ENCODE results near the gene PAMR1.

PAMR1 gene

GRCh38 chr11:35477901-35478300, 47.5 kb downstream of the PAMR1 start:
- DNase-seq (ENCODE audit: insufficient read length, low spot score) (no peak), FAIRE-seq (no peak)
- no peak for TF ChIP-seq CTCF (IDR thresholded peaks at IDR 0.05; ENCODE audit: insufficient read depth, missing control alignments)

DNA sequence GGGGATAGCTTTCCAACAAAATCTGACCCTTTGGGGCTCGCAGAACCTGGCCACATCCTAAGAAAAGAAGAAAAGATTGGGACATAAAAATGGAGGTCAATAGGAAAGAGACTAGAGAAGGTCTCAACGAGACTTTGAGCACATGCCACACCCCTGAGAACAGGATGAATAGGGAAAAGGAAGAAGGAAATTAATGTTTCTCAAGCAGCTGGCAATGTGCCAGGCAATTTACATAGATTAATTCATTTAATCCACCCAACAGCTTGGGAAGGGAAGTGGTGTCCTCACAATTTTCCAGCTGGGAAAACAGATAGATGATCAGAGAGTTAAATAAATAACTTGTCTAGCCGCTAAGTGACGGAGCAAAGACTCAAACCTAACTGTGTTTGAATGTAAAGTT, 50.7 kb downstream of the PAMR1 start:
- no peak for FAIRE-seq
- no peak for DNase-seq (ENCODE audit: insufficient read length, low spot score)
- no peak for TF ChIP-seq CTCF (IDR thresholded peaks at IDR 0.05; ENCODE audit: insufficient read depth, missing control alignments)

GRCh38 chr11:35473795-35474374, 51.5 kb downstream of the PAMR1 start:
- no peak for FAIRE-seq
- TF ChIP-seq CTCF (IDR thresholded peaks at IDR 0.05; ENCODE audit: insufficient read depth, missing control alignments), result no peak
- no peak for DNase-seq (ENCODE audit: insufficient read length, low spot score)

- DNase-seq (ENCODE audit: insufficient read length, low spot score) (no peak), FAIRE-seq (no peak)
- TF ChIP-seq CTCF (IDR thresholded peaks at IDR 0.05; ENCODE audit: insufficient read depth, missing control alignments), result no peak
Observed at GRCh38 chr11:35470616-35471015, 54.8 kb downstream of the PAMR1 start.

GRCh38 chr11:35466058-35466457, 59.4 kb downstream of the PAMR1 start:
- no peak for FAIRE-seq
- no peak for DNase-seq (ENCODE audit: insufficient read length, low spot score)
- no peak for TF ChIP-seq CTCF (IDR thresholded peaks at IDR 0.05; ENCODE audit: insufficient read depth, missing control alignments)

DNA sequence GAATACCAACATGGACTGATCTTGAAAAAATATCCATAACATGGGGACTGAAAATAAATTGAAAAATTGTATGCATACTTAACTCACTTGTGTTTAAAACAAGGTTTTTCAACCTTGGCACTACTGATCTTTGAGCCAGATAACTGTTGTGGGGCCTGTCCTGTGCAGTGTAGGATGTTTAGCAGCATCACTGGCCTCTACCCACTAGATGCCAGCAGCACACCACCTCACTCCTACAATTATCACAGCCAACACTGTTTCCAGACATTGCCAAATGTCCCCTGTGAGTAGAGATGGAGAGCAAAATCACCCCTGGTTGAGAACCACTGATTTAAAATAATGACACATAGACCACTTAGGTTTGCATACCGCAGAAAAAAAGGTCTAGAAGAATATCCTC, 61.1 kb downstream of the PAMR1 start:
- peak; percentile 24 for TF ChIP-seq CTCF (IDR thresholded peaks at IDR 0.05; ENCODE audit: insufficient read depth, missing control alignments)
- DNase-seq (ENCODE audit: insufficient read length, low spot score), result no peak
- no peak for FAIRE-seq

DNA sequence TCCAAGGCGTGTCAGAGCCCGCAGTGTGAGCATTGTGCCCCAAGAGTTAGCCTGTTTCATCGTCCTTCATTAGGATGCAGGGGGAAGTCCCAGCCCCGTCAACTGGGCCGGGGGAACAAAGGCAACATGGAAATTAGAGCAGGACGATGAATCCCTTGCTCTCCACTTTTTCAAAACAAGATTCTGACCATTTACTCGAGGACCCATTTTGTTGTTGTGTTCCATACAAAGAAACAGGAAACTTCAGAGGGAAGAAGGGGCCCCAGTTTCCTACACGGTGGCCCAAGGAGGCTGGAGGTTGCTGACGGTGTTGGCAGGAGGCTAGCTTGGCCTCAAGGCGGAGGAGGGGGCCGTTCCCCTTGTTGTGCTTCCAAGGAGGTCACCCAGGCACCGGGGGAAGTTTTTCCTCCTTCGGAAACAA, 62.1 kb downstream of the PAMR1 start:
- FAIRE-seq (no peak), DNase-seq (ENCODE audit: insufficient read length, low spot score) (no peak)

More for the DNA sequence above, 62.1 kb downstream of the PAMR1 start:
- no peak for TF ChIP-seq CTCF (IDR thresholded peaks at IDR 0.05; ENCODE audit: insufficient read depth, missing control alignments)

Data from D721Med (cell line).